Peyer's patch (tissue), 4 donors: Measurements from ENCODE around the gene MECR.

Source experiments
- POLR2A ChIP-seq, 2 donors: fragments of 450-650 bp; IDR thresholded peaks; one replicate each; pipeline ENCODE4 v1.5.1; 2017; ENCODE audit warnings: antibody characterized with exemption in 2 of 2, mild to moderate bottlenecking in 2 of 2, moderate library complexity in 2 of 2
- TF ChIP-seq, protein P1 (sequence below), 6 experiments: fragments of 450-650 bp in 4 of 6; fragments of 200-600 bp in 2 of 6; sonication (generic) in 1 of 6; IDR thresholded peaks; one replicate each; pipeline ENCODE4 v1.5.1; 2017 to 2019; ENCODE audit warnings: antibody characterized with exemption in 6 of 6, mild to moderate bottlenecking in 3 of 6, moderate library complexity in 1 of 6

DNA sequence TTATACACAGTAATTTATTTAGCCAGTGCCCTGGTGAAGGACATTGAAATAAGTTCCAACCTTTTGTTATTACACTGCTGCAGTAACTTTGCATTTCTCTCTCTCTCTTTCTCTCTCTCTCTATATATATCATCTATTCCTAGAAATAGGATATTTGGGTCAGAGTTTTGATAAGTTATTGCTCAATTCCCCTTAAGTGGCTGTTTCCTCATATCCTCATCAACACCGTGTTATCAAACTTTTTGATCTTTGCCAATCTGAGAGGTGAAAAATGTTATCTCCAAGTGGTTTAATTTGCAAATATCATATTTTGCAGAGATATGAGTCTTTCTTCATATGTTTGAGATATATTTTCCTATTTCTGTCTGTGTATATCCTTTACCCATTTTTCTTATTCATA, 47.4 kb downstream of the MECR start:
- TF ChIP-seq, protein P1, sequence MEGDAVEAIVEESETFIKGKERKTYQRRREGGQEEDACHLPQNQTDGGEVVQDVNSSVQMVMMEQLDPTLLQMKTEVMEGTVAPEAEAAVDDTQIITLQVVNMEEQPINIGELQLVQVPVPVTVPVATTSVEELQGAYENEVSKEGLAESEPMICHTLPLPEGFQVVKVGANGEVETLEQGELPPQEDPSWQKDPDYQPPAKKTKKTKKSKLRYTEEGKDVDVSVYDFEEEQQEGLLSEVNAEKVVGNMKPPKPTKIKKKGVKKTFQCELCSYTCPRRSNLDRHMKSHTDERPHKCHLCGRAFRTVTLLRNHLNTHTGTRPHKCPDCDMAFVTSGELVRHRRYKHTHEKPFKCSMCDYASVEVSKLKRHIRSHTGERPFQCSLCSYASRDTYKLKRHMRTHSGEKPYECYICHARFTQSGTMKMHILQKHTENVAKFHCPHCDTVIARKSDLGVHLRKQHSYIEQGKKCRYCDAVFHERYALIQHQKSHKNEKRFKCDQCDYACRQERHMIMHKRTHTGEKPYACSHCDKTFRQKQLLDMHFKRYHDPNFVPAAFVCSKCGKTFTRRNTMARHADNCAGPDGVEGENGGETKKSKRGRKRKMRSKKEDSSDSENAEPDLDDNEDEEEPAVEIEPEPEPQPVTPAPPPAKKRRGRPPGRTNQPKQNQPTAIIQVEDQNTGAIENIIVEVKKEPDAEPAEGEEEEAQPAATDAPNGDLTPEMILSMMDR (IDR thresholded peaks at IDR 0.05), result no peak
- TF ChIP-seq POLR2A (IDR thresholded peaks at IDR 0.05), result no peak
